Stimulated activated CD8-positive, alpha-beta memory T cell treated with anti-CD3 and anti-CD28 coated beads, Interleukin-15, amount 100 ng/mL, for 4 hours (primary cell): ENCODE data around the gene TESK2.

Source experiments
- DNase-seq, 2 donors: peaks; one replicate each; pipeline ENCODE4 v3.0.0-alpha.2; 2020; ENCODE audit warnings: low read depth in 2 of 2

The TESK2 gene

DNA sequence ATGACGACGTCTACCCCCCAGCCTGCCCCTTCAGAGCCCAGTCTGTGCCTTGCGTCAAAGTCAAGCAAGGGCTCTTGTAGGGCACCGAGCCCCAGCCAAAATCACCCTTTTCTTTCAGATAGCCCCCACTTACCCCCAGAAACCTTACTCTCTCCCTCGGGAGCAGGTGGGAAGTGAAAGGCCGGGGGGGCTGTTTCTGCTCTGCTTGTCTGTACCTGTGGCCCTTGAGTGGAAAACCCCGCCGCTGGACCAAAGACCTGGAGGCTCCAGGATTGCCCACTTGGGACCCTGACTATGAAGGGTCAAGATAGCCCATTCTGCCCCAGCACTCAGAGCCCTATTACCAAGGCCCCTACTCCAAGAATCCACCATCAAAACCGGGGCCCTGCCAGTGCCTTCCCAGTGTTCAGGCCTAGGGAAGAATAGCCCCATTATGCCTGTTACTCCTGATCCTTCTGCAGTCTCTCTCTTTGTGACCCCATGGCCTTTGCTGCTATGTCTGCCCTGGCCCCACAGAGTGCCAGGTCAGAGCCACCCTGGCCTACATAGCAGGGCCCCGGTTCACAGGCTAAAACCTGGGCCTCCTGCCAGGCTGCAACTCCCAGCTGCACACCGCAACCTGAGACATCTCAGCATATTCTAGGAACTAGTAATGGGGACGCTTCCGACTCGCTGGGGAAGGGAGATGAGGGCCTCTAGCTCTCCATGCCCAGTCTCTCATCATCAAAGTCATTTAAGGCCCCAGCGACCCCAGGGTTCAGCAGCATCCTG is 186.5 kb downstream of the TESK2 start:
- DNase-seq, result no peak

DNA sequence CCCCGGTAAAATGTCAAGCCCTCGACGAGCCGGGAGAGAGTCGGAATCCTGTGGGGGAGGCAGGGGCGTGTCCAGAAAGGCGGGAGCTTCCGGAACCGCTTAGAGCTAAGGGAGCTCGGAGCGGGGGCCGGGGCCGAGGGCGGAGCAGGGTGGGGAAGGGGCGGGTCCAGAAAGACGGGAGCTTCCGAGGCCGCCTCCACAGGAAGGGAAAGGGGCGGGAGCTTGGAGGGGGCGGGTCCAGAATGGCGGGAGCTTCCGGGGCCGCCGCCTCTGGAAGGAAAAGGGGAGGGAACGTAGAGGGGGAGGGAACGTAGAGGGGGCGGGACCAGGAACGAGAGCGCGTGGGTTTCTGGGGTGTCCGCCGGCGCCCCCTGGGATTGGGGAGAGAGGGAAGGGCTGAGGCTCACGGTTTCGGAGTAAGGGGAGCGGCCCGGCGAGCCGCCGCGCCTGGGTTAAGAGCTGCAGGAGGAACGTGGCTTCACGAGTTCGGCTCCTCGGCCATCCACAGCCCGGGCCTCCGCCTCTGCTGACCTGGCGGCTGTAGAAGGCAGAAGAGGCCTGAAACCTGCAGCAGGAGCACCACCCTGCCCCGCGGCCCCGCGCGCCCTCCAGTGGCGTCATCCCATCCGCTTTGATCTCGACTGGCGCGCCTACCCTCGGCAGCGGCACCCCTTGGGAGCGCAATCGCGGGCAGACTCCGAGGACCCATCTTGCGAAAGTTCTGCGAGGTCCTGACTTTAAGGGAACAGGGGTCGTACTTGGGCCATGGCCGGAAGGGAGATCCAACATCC is 187.2 kb downstream of the TESK2 start:
- peak; percentile 97 to 98 for DNase-seq

DNA sequence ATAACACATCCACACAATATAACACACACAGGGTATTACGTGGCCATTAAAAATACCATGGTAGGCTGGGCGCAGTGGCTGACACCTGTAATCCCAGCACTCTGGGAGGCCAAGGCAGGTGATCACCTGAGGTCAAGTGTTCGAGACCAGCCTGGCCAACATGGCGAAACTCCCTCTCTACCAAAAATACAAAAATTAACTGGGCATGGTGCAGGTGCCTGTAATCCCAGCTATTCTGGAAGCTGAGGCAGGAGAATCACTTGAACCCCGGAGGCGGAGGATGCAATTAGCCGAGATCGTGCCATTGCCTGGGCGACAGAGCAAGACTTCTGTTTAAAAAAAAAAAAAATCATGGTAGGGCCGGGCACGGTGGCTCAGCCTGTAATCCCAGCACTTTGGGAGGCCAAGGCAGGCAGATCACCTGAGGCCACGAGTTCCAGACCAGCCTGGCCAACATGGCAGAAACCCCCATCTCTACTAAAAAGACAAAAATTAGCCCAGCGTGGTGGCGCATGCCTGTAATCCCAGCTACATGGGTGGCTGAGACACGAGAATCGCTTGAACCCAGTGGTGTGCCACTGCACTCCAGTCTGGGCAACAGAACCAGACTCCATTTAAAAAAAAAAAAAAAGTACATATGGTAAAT is 188.3 kb downstream of the TESK2 start:
- no peak for DNase-seq

DNA sequence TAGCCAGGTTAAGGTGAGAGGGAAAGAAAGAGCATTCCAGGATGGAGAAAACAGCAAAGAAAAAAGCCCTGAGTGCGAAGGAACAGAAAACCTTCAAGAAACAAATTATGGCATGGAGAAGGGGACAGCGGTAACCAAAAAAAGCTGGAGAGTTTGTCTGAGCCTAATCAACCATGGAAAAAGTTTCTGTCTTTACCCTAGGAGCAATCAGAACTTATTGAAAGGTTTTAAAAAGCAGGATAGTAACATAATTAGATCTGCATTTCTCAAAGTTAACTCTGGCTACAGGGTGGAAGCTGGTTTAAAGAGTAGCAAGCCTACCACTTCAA is 190.3 kb downstream of the TESK2 start:
- DNase-seq, result no peak

DNA sequence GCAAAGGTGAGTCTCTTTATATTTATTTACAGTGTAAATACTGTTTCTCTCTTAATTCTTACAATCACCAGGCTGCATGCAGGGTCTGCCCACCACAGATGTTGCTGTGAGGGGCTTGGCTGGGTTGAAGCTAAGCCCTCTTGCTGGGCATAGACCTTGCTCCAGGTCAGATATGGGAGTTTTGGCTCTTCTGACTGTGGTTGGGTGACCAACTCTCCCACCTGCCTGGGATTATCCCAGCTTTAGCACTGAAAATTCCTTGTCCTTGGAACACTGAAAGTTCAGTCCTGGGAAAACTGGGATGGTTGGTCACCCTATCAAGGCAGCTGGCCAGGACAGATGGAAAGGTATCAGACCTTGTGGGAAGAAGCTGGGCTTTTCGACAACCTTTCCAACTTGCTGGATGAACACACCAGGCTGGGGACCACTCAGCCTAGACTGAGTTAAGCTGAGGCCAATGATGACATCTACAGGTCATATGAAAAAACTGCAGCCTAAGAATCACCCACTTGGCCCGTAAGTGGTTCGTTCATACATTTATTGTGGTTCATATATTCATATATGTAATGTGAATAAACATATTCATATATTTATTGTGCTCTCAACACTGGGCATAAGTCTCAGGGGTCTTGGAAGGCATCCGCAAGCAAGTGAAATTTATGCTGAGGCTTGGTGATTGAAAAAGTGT is 190.8 kb downstream of the TESK2 start:
- DNase-seq, result no peak

DNA sequence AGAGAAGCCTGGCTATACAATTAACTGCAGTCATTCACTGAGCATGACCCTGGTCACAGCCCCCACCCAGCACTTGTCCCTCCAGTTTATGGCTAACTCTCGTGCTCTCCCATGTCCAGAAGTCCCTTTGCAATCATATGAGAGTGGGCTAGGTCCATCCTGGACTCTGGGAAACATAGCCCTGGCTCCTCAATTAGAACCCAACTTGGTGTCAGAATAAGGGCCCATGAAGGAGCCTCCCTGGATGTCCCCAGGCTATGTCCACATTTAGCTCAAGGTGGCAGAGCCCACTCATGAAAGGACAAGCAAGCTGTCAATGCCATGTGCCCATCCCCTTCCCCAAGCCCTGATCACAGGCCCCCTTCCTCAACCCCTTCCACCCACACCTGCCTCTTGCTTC is 191.7 kb downstream of the TESK2 start:
- no peak for DNase-seq

DNA sequence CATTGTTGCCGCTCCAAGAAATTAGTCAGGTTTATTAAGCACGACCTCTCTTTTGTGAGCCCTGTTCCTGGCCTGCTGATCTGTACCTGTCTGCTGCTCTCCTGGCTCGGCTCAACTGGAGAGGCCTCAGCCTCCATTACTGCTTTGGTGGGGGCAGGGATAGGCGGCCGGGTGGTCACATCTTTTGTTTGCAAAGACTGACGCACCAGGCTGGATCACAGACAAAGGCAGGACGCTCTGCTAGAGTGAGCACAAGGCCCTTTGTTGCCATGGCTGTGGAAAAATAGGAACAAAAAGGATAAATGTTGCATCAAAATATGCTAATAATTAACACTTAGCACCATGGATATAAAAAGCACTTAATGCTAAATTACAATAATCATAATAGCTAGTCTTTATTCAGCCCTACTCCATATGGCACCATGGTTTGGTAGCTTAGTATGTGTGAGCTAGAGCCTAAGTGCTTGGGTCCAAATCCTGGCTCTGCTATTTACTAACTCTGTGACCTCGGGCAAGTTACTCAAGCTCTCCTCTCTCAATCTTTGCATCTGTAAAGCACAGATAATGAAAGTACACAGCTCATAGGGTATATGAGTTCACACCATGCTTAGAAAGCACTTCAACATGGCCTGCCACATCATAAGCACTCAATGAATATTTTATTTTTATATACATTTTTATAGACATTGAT is 193.2 kb downstream of the TESK2 start:
- no peak for DNase-seq
